Tibial artery (tissue), 4 donors: Measurements from ENCODE around the gene KLHL29.

ENCODE experiments used
- DNase-seq, 2 donors: peaks; one replicate each; pipeline ENCODE4 v3.0.0-alpha.2; 2019
- H3K27ac ChIP-seq, 2 donors: fragments of 200-600 bp; sonication (generic) in 1 of 2; 1 replicate in 1 of 2; 2 replicates in 1 of 2; pipeline ENCODE4 v1.5.1; 2018 to 2019; ENCODE audit warnings: mild to moderate bottlenecking in 1 of 2
- H3K27me3 ChIP-seq, 2 donors: fragments of 200-600 bp; sonication (generic) in 1 of 2; one replicate each; pipeline versions ENCODE4 v1.5.1 to v1.6.0; 2016 to 2019
- H3K36me3 ChIP-seq, 3 donors: fragments of 200-600 bp; sonication (generic) in 2 of 3; one replicate each; pipeline ENCODE4 v1.5.1; 2016 to 2019; ENCODE audit warnings: mild to moderate bottlenecking in 2 of 3
- H3K4me1 ChIP-seq, 4 donors: fragments of 200-600 bp; sonication (generic) in 2 of 4; 1 replicate in 3 of 4; 2 replicates in 1 of 4; pipeline ENCODE4 v1.5.1; 2016 to 2019
- H3K4me3 ChIP-seq, 2 donors: fragments of 200-600 bp; sonication (generic) in 1 of 2; 1 replicate in 1 of 2; 2 replicates in 1 of 2; pipeline ENCODE4 v1.5.1; 2018 to 2019; ENCODE audit warnings: mild to moderate bottlenecking in 2 of 2
- H3K9me3 ChIP-seq, 3 donors: fragments of 200-600 bp; sonication (generic) in 1 of 3; one replicate each; pipeline ENCODE4 v1.5.1; 2016 to 2019
- CTCF ChIP-seq, 2 experiments: fragments of 200-600 bp in 1 of 2; fragments of 450-650 bp in 1 of 2; IDR thresholded peaks; one replicate each; pipeline ENCODE4 v1.5.1; 2017 to 2019; ENCODE audit warnings: antibody characterized with exemption in 2 of 2, mild to moderate bottlenecking in 1 of 2, moderate library complexity in 1 of 2
- intact Hi-C: fragments of 100-400 bp; cut with DNase I; formaldehyde crosslinking; loops from one replicate; pipeline ENCODE4 v1.15.0; 2023; ENCODE audit warnings: low total_unique reads

Gene KLHL29

DNA sequence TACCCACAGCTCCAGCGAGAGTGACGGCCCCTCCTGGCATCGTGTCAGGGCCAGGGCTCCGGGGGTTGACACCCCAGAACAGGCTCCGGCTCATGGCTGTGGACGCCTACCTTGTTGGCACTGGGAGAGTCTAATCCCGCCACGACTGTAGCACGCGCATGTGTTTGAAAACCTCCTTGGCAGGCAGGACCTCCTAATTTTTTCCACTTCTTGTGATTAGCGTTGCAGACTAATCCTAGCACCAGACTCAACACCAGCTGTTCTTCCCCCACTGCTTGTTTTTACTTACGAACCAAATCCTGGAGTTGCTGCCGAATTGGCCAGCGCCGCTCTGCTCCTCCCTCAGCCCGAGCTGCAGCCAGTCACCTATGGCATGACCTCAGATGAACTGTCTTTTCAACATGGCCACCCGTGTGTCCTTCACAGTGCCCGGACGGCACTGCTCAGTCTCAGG, 110.7 kb downstream of the KLHL29 start:
- H3K36me3 ChIP-seq: no peaks in the 10 kb centered on the region
- no peak for TF ChIP-seq CTCF (IDR thresholded peaks at IDR 0.05)
- intact Hi-C loops: loop anchor here (5.0 kb wide), 1 partner anchor 108 kb away; the partner anchor contains the start of gene KLHL29

DNA sequence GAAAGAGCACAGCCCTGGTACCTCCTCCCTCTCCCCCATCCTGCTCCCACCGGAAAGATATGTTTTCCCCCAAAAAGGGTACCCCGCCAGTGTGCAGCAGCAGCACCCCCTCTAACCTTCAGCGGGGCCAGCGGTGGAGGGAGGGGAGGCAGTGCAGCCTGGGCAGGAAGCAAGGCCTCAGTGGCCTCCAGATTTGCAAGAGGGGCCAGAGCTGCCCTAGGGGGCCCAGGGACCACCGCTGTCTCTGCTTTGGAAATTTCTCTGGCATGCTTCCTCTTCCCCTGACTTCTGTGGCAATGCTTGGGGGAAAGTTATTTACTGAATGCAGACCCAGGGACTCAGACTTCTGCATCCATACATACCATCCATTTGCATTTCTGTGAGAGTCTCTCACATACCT, 111.5 kb downstream of the KLHL29 start:
- Histone ChIP-seq H3K4me1 (peaks cover 0 to 48% (median 45%) of the 10 kb centered on the region in 4 donors), H3K36me3 (no peaks in the 10 kb centered on the region), H3K27ac (peak overlapping the region in 1 of 2 donors; percentile 57), H3K4me3 (no peak overlapping the region), H3K9me3 (no peaks in the 10 kb centered on the region), H3K27me3 (no peaks in the 10 kb centered on the region)
- intact Hi-C loops: loop anchor here (5.0 kb wide), 1 partner anchor 109 kb away; the partner anchor contains the start of gene KLHL29
- DNase-seq: no peak
- TF ChIP-seq CTCF (IDR thresholded peaks at IDR 0.05): no peak

More for the DNA sequence above, 110.7 kb downstream of the KLHL29 start:
- H3K4me1 ChIP-seq: peaks cover 0 to 48% (median 45%) of the 10 kb centered on the region in 4 donors
- no peak for DNase-seq
- no peaks in the 10 kb centered on the region for H3K9me3 ChIP-seq
- no peaks in the 10 kb centered on the region for H3K27me3 ChIP-seq
- H3K27ac ChIP-seq: peak overlapping the region in 1 of 2 donors; percentile 57
- H3K4me3 ChIP-seq: no peak overlapping the region

DNA sequence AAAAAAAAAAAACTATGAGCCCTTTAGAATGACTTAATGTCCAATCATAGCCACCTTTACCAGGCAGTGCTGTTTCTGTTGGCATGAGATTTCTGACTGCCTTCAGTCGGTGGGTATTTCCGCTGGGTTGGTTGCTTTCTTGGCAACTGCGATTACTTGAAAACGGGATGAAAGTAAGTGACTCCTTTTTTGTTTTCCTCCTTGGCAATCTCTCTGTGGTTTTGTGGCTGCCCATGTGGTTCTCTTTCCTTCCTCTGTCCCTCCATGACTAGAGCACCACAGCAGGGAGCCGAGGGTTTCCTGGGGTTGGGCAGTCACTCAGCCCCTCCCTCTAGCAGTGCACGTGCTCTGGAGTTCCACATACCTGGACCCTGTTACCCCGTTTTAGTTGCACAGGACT, 112.1 kb downstream of the KLHL29 start:
- no peak overlapping the region for H3K4me3 ChIP-seq
- no peak for TF ChIP-seq CTCF (IDR thresholded peaks at IDR 0.05)
- no peaks in the 10 kb centered on the region for H3K9me3 ChIP-seq
- H3K27me3 ChIP-seq: no peaks in the 10 kb centered on the region
- no peaks in the 10 kb centered on the region for H3K36me3 ChIP-seq
- H3K27ac ChIP-seq: peak overlapping the region; percentile 57 to 71
- intact Hi-C loops: loop anchor here (5.0 kb wide), 1 partner anchor 110 kb away; the partner anchor contains the start of gene KLHL29
- peaks cover 0 to 51% (median 45%) of the 10 kb centered on the region in 4 donors for H3K4me1 ChIP-seq
- DNase-seq: peak; percentile 64 to 78

DNA sequence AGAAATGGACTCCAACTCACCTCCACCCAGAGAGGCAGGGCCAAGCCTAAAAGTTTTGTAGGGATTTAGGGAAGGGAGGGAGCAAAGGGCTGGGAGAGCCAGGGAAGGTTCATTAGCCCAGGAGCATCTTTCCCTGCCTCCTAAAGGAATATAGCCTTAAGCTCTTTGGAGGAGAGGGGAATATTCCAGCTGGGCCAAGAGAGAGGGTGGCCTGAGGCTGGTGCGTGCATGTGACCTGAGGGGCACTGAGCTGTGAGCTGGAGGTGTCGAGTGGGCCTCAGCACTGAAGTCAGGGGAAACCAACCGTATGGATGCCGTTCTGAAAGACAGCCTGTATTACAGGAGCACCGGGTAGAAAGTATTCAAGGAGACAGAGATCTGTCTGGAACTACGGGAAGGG, 112.6 kb downstream of the KLHL29 start:
- H3K27ac ChIP-seq: peak overlapping the region; percentile 57 to 71
- intact Hi-C loops: loop anchor here (5.0 kb wide), 1 partner anchor 110 kb away; the partner anchor contains the start of gene KLHL29
- no peak for TF ChIP-seq CTCF (IDR thresholded peaks at IDR 0.05)

DNA sequence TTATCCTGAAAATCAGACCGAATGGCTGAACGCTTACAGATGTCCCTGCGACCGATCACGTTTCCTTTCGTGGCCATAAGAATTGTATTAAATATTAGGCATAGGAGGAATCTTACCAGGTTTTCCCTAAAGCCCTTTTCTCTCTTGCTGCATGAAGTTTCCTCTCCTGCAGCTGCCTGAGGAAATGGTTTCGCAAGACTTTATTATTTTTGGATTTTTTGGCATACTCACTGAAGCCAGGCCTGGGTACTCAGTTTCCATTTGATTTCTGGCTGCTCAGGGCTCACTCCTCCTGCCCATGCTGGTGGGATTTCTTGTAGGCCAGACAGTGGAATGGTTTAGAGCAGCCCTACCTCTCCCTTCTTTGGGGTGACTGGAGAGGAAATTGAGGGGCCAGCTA, 114.0 kb downstream of the KLHL29 start:
- intact Hi-C loops: loop anchor here (5.0 kb wide), 1 partner anchor 112 kb away; the partner anchor contains the start of gene KLHL29
- Histone ChIP-seq H3K36me3 (no peaks in the 10 kb centered on the region), H3K9me3 (no peaks in the 10 kb centered on the region), H3K27ac (peak overlapping the region; percentile 57 to 71), H3K27me3 (no peaks in the 10 kb centered on the region), H3K4me3 (no peak overlapping the region), H3K4me1 (peaks cover 0 to 70% (median 57%) of the 10 kb centered on the region in 4 donors)
- no peak for TF ChIP-seq CTCF (IDR thresholded peaks at IDR 0.05)
- DNase-seq: no peak

More for the DNA sequence above, 112.6 kb downstream of the KLHL29 start:
- Histone ChIP-seq H3K4me3 (no peak overlapping the region), H3K36me3 (no peaks in the 10 kb centered on the region), H3K4me1 (peaks cover 0 to 56% (median 47%) of the 10 kb centered on the region in 4 donors), H3K9me3 (no peaks in the 10 kb centered on the region), H3K27me3 (no peaks in the 10 kb centered on the region)
- no peak for DNase-seq
